ENCODE results near the gene SEC14L5. TPM values are rescaled to one million over a fixed set of nuclear protein-coding genes. Genes with fewer than 3 reads are reported as not detected.
A peak's percentile ranks its signal among the peaks of the same experiment; 100 is the strongest.
"Not testable (repeated sequence)": the region's sequence is repeated elsewhere in the genome, so short reads cannot be mapped to it uniquely, and the experiment has no call there.

The SEC14L5 gene
- total RNA-seq, 1 experiment from 2014 or later, result not detected

GRCh38 chr16:4942481-4942880, 15.6 kb upstream of the SEC14L5 start:
- peak; percentile 32 for DNase-seq
- Histone ChIP-seq H3K27me3 (no peaks in the 10 kb centered on the region), H3K9me3 (no peaks in the 10 kb centered on the region), H3K36me3 (no peaks in the 10 kb centered on the region), H3K4me3 (no peak overlapping the region)

DNA sequence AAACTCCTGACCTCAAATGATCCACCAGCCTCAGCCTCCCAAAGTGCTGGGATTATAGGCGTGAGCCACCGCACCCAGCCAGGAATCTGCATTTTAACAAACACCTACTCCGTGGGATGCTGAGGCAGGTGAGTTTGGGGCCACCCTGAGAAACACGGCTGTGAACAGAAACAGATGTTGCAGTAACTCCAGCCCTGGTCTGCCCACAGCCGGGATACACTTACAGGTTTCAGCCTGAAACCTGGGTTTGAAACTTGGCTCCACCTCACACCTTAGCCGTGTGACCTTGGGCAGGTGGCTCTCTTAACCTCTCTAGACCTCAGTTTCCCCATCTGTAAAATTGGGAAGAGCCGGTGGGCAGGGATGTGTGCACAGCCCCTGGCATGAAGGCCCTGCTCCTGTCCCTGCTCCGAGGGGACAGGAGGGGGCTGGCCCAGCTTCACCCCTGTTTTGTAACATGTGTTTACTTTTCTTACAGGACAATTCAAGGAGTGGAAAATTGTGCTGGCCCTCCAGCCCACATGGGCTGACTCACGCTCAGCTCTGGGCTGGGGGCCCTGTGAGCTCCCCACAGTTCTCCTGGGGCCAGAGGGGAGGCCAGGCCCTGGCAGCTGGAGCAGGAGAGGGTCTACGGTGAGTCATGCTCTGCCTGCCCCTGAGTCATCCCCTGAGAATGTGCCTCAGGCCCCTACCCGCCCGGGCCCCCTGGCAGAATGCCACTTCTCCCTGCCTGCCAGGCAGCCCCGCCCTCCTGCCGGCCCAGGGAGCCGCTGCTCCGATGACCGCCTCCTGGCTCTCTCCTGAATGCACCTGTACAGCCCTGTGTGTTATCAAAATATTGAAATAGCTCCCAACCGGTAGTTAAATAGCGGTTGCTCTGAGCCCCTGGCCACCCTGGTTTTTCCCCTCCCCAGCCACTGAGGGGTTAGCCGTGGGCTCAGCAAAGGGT, 13.5 kb upstream of the SEC14L5 start:
- Histone ChIP-seq H3K36me3 (no peaks in the 10 kb centered on the region), H3K27me3 (no peaks in the 10 kb centered on the region), H3K9me3 (no peaks in the 10 kb centered on the region), H3K4me3 (no peak overlapping the region)
- DNase-seq, result peak; percentile 99

DNA sequence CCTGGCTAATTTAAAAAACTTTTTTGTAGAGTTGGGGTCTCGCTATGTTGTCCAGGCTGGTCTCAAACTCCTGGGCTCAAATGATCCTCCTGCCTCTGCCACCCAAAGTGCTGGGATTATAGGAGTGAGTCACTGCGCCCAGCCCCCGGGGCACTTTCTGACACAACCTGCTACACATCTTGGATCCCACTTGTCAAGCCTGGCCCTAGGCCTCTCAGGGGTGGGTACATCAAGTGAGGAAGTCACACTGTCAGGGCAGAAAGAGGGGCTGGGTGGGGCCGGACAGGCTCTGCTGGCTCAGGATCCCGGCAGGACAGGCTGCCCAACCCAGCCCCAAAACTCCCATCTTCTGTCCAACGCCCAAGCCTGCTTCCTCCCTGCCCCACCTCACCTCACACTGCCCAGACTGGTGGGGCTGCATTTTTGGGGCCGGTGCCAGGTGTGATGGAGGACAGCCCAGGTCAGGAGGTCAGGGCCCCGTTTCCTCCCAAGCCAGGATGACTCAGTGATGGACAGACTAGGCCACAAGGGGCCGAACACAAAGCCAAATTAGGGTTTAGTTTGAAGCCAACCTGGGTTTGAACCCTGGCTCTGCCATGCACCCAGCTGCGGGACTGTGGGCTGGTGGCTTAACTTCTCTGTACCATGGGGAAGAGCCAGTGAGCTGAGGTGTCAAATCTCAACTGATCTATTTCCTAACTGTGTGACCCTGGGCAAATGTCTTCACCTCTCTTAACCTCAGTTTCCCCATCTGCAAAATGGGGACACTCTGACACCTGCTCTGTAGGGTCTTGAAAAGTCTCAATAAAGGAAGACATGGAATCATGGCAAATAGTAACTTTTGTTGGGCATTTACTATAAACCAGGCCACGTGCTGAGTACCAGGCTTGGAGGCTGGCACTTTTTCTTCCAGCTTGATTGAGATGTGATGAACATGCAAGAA, 12.3 kb upstream of the SEC14L5 start:
- Histone ChIP-seq H3K36me3 (no peaks in the 10 kb centered on the region), H3K9me3 (no peaks in the 10 kb centered on the region), H3K4me3 (no peak overlapping the region), H3K27me3 (no peaks in the 10 kb centered on the region)
- peak; percentile 99 for DNase-seq

DNA sequence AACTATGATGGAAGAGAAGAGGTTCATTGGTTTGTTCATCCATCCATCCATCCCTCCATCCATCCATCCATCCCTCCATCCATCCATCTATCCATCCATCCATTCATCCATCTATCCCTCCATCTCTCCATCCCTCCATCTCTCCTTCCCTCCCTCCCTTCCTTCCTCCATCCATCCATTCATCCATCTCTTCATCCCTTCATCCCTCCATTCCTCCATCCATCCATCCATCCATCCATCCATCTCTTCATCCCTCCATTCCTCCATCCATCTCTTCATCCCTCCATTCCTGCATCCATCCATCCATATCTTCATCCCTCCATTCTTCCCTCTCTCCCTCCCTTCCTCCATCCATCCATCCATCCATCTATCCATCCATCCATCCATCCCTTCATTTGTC, 11.2 kb upstream of the SEC14L5 start:
- no peaks in the 10 kb centered on the region for H3K9me3 ChIP-seq
- no peak for DNase-seq
- no peak overlapping the region for H3K4me3 ChIP-seq
- no peaks in the 10 kb centered on the region for H3K27me3 ChIP-seq
- H3K36me3 ChIP-seq, result no peaks in the 10 kb centered on the region

GRCh38 chr16:4947722-4948503, 10.2 kb upstream of the SEC14L5 start:
- DNase-seq, result no peak
- H3K9me3 ChIP-seq, result no peaks in the 10 kb centered on the region
- no peaks in the 10 kb centered on the region for H3K36me3 ChIP-seq

DNA sequence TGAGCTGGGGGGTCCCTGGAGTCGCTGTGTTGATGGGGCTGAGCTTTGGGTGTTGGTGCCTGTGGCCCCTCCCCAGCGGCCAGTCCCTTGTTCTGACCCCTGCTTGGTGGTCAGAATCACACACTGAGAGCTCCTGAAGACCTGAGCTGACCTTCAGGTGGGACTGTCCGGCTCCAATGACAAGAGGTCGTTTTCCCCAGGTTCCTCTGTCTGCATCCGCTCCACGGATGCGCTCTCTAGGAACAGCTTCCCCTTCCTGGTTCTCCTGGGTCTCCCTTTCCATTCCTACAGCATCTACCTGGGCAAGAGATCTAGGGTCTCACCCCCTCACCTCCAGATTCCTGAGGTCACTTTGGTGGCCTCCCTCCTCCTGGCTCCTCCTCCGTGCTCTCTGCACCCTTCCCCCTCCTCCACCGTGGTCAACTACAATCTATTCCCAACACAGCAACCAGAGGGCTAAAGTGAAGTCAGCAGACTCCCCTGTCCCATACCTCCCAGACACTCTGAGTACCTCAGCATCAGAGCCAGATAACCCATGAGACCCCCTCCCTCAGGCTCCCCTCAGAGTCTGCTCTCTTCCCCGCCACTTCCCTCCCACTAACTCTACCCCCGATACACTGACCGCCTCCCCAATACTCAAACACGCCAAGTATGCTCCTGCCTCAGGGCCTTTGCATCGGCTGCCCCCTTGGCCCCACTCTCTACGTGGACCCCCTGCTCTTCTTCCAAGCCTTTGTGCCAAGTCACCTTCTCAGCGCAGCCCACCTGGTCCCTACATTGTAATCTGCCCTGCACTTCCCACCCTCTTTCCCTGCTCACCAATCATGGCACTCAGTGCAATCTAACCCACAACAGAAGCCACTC, 9.0 kb upstream of the SEC14L5 start:
- H3K27me3 ChIP-seq, result no peaks in the 10 kb centered on the region
- H3K4me3 ChIP-seq, result no peak overlapping the region
- no peak for DNase-seq
- H3K36me3 ChIP-seq, result no peaks in the 10 kb centered on the region
- no peaks in the 10 kb centered on the region for H3K9me3 ChIP-seq

More at GRCh38 chr16:4947722-4948503, 10.2 kb upstream of the SEC14L5 start:
- Histone ChIP-seq H3K4me3 (no peak overlapping the region), H3K27me3 (no peaks in the 10 kb centered on the region)

- Histone ChIP-seq H3K27me3 (no peaks in the 10 kb centered on the region), H3K9me3 (no peaks in the 10 kb centered on the region), H3K4me3 (no peak overlapping the region), H3K36me3 (no peaks in the 10 kb centered on the region)
- no peak for DNase-seq
Measured at GRCh38 chr16:4949986-4950385, 8.1 kb upstream of the SEC14L5 start.

GRCh38 chr16:4951583-4951982, 6.5 kb upstream of the SEC14L5 start:
- H3K4me3 ChIP-seq, DNase-seq, H3K27me3 ChIP-seq, H3K9me3 ChIP-seq, H3K36me3 ChIP-seq: not testable (repeated sequence)

DNA sequence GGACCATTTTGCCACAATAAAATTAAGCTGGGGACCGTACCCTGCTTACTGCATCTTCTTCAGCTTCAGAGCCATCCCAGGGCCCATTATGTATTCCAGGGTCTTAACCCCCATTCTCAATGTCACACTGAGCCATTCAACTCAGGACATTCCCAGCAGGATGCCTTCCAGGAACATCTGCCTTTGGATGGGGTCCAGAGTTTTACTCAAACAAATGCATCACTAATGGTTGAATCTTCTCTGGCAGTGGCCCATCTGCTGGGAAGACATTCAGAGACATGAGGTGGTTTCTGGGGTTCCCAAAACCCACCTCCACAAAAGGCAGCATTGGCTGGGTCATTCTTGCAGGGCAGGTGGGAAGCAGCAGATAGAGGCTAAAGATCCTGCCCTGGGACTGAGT, 3.4 kb upstream of the SEC14L5 start:
- Histone ChIP-seq H3K36me3 (no peaks in the 10 kb centered on the region), H3K4me3 (no peak overlapping the region), H3K9me3 (no peaks in the 10 kb centered on the region), H3K27me3 (peaks cover 12% of the 10 kb centered on the region)
- DNase-seq, result no peak

DNA sequence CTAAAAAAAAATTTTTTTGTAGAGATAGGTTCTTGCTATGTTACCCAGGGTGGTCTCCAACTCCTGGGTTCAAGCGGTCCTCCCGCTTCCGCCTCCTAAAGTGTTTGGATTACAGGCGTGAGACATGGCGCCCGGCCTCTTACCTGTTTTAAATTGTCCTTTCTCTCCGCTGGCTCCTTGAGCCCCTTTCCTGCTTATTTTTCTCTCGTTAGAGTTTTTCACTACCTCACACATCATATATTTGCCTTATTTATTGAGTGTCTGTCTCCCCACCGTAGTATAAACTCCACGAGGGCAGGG, 760 bp upstream of the SEC14L5 start:
- no peaks in the 10 kb centered on the region for H3K9me3 ChIP-seq
- peak overlapping the region; percentile 40 for H3K4me3 ChIP-seq
- H3K36me3 ChIP-seq, result no peaks in the 10 kb centered on the region
- peaks cover 15% of the 10 kb centered on the region for H3K27me3 ChIP-seq
- DNase-seq, result no peak

DNA sequence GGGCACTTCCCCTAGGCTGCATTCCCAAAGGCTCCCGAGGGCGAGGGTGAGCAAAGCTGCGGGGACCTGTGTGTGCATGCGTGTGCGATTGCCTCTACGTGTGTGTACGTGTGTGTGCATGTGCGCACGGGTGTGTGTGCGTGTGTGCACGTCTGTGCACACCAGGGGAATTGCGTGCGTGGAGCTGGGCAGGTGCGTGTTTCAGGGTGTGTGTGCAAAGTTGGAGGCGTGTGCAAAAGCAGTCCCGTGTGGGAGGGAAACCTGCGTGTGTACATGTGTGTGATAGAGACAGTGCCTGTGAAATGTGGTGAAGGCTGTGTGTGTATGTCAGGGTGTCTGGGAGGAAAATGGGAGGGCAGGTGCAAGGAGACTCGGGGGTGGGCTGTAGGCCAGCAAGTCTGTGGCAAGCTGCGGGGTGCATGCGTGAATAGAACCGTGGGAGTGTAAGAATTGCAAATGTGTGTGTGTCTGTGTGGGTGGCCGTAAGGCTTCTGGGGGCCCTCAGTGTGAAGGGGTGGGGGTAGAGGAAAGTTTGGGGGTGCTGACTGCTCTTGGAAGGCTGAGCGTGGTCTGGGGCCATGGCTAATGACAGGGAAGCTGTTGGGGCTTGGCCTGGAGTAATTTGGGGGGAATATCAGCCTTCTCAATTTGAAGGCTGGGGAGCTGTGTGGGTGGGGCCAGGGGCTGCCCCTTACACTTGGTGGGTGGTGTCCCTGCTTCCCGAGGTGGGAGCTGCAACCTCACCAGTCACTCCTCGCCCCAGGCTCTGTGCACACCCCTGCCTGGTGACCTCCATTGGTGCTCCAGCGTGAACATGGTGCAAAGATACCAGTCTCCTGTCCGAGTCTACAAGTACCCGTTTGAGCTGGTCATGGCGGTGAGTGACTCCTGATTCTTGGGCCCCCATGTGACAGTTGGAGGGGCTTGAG, 644 bp downstream of the SEC14L5 start:
- Histone ChIP-seq H3K4me3 (peak overlapping the region; percentile 48), H3K36me3 (no peaks in the 10 kb centered on the region), H3K9me3 (no peaks in the 10 kb centered on the region), H3K27me3 (peaks cover 15% of the 10 kb centered on the region)
- no peak for DNase-seq

DNA sequence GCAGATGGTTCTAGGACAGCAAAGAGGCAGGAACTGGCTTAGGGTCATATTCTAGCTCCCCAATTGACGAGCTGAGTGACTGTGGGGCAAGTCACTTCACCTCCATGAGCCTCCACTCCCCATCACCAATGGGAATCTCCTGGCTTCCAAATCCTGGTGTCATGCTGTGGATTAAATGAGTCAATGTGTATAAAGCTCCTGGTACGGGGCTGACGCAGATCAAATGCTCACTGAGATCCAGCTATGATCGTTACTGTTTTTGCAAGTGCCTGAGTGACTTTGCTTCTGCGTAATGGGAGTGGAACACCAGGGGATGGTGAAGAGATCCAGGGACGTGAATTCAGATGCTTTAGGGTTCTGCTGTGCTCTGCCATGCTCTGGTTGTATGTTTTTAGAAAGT, 2.4 kb downstream of the SEC14L5 start:
- no peaks in the 10 kb centered on the region for H3K36me3 ChIP-seq
- H3K27me3 ChIP-seq, result peaks cover 15% of the 10 kb centered on the region
- no peak overlapping the region for H3K4me3 ChIP-seq
- DNase-seq, result no peak
- no peaks in the 10 kb centered on the region for H3K9me3 ChIP-seq

GRCh38 chr16:4962716-4963115, 4.6 kb downstream of the SEC14L5 start:
- Histone ChIP-seq H3K4me3 (no peak overlapping the region), H3K36me3 (no peaks in the 10 kb centered on the region)
- no peak for DNase-seq

DNA sequence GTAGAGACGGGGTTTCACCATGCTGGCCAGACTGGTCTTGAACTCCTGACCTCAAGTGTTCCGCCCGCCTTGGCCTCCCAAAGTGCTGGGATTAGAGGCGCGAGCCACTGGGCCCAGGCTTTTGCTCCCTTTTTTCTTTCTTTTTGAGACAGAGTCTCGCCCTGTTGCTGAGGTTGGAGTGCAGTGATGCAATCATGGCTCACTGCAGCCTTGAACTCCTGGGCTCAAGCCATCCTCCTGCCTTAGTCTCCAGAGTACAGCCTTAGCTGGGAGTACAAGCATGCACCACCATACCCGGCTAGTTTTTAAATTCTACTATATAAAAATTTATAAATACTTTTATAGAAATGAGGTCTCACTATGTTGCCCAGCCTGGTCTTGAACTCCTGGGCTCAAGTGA, 5.4 kb downstream of the SEC14L5 start:
- not testable (repeated sequence) for H3K36me3 ChIP-seq, H3K4me3 ChIP-seq, H3K9me3 ChIP-seq, DNase-seq
- peaks cover 13% of the 10 kb centered on the region for H3K27me3 ChIP-seq

More at GRCh38 chr16:4962716-4963115, 4.6 kb downstream of the SEC14L5 start:
- H3K9me3 ChIP-seq, result no peaks in the 10 kb centered on the region
- H3K27me3 ChIP-seq, result peaks cover 15% of the 10 kb centered on the region

Measured in MG63 (cell line).